H9 (cell line): ENCODE data around the gene IVL. TPM values are rescaled to one million over a fixed set of nuclear protein-coding genes. Genes with fewer than 3 reads are reported as not detected.

Source experiments
- DNase-seq: peaks from one replicate; pipeline ENCODE4 v3.0.0-alpha.2; 2017
- H2AFZ ChIP-seq: one replicate; pipeline ENCODE4 v1.6.1; 2013; ENCODE audit warnings: mild to moderate bottlenecking, low read length, control low read depth, moderate library complexity
- H2AK5ac ChIP-seq: 2 replicates; pipeline ENCODE4 v1.6.1; 2013; ENCODE audit warnings: low read length, control low read depth, mixed read lengths; ENCODE audit not compliant: insufficient read length
- H2BK120ac ChIP-seq: one replicate; pipeline ENCODE4 v1.6.1; 2013; ENCODE audit warnings: low read depth, mild to moderate bottlenecking, low read length, control low read depth, inconsistent platforms; ENCODE audit not compliant: poor library complexity, severe bottlenecking
- H2BK12ac ChIP-seq: 2 replicates; pipeline ENCODE4 v1.6.1; 2013; ENCODE audit warnings: low read length, control low read depth, mixed read lengths, low read depth; ENCODE audit not compliant: insufficient read length
- H2BK15ac ChIP-seq: 2 replicates; pipeline ENCODE4 v1.6.1; 2013; ENCODE audit warnings: low read depth, low read length, control low read depth
- H2BK20ac ChIP-seq: one replicate; pipeline ENCODE4 v1.6.1; 2013; ENCODE audit warnings: low read depth, mild to moderate bottlenecking, low read length, control low read depth, inconsistent platforms; ENCODE audit not compliant: poor library complexity, severe bottlenecking
- H2BK5ac ChIP-seq: 2 replicates; pipeline ENCODE4 v1.6.1; 2013; ENCODE audit warnings: low read length, control low read depth, mixed read lengths; ENCODE audit not compliant: insufficient read length
- H3K14ac ChIP-seq: 2 replicates; pipeline ENCODE4 v1.6.1; 2013; ENCODE audit warnings: low read length, control low read depth; ENCODE audit not compliant: insufficient read depth
- H3K18ac ChIP-seq: 2 replicates; pipeline ENCODE4 v1.6.1; 2013; ENCODE audit warnings: low read depth, mild to moderate bottlenecking, mixed read lengths, low read length, control low read depth; ENCODE audit not compliant: insufficient read length
- H3K23ac ChIP-seq: 2 replicates; pipeline ENCODE4 v1.6.1; 2013; ENCODE audit warnings: low read length, control low read depth, mixed read lengths, low read depth; ENCODE audit not compliant: insufficient read length
- H3K23me2 ChIP-seq: 2 replicates; pipeline ENCODE4 v1.6.1; 2013; ENCODE audit warnings: low read depth, mild to moderate bottlenecking, mixed read lengths, low read length, control low read depth; ENCODE audit not compliant: insufficient read length, poor library complexity, severe bottlenecking
- H3K27ac ChIP-seq: 2 replicates; pipeline ENCODE4 v1.5.1; 2013; ENCODE audit warnings: low read length, control low read depth, mixed read lengths, low read depth; ENCODE audit not compliant: insufficient read length
- H3K27me3 ChIP-seq: 2 replicates; pipeline ENCODE4 v1.6.1; 2013; ENCODE audit warnings: low read length, control low read depth, inconsistent platforms; ENCODE audit not compliant: insufficient read depth
- H3K4ac ChIP-seq: 2 replicates; pipeline ENCODE4 v1.6.1; 2013; ENCODE audit warnings: low read depth, mild to moderate bottlenecking, control low read depth, inconsistent platforms, low read length, moderate library complexity
- H3K4me1 ChIP-seq: 2 replicates; pipeline ENCODE4 v1.6.1; 2013; ENCODE audit warnings: low read length, control low read depth, inconsistent platforms; ENCODE audit not compliant: insufficient read depth
- H3K4me2 ChIP-seq: 2 replicates; pipeline ENCODE4 v1.6.1; 2013; ENCODE audit warnings: low read length, control low read depth, mixed read lengths; ENCODE audit not compliant: insufficient read length, insufficient read depth
- H3K56ac ChIP-seq: 2 replicates; pipeline ENCODE4 v1.6.1; 2013; ENCODE audit warnings: low read depth, mild to moderate bottlenecking, mixed read lengths, low read length, control low read depth; ENCODE audit not compliant: insufficient read length
- H3K79me1 ChIP-seq: 2 replicates; pipeline ENCODE4 v1.6.1; 2013; ENCODE audit warnings: low read depth, mild to moderate bottlenecking, moderate library complexity, low read length, control low read depth, inconsistent platforms; ENCODE audit not compliant: insufficient read depth, poor library complexity, severe bottlenecking
- H3K79me2 ChIP-seq: 2 replicates; pipeline ENCODE4 v1.6.1; 2013; ENCODE audit warnings: low read length, control low read depth, inconsistent platforms; ENCODE audit not compliant: insufficient read depth
- H3K9ac ChIP-seq: 2 replicates; pipeline ENCODE4 v1.6.1; 2013; ENCODE audit warnings: low read length, control low read depth, mixed read lengths; ENCODE audit not compliant: insufficient read length; ENCODE audit errors: extremely low read depth
- H3K9me3 ChIP-seq: one replicate; pipeline ENCODE4 v1.6.1; 2013; ENCODE audit warnings: low read depth, low read length, inconsistent platforms; ENCODE audit not compliant: control insufficient read depth
- H3T11ph ChIP-seq: one replicate; pipeline ENCODE4 v1.6.1; 2013; ENCODE audit warnings: mild to moderate bottlenecking, low read length, control low read depth, inconsistent platforms
- H4K20me1 ChIP-seq: one replicate; pipeline ENCODE4 v1.6.1; 2013; ENCODE audit not compliant: control insufficient read depth, insufficient read length, insufficient read depth
- H4K5ac ChIP-seq: 2 replicates; pipeline ENCODE4 v1.6.1; 2013; ENCODE audit warnings: low read depth, mild to moderate bottlenecking, mixed read lengths, low read length, control low read depth; ENCODE audit not compliant: insufficient read length
- H4K8ac ChIP-seq: replicated peaks from 2 replicates; pipeline ENCODE4 v1.6.1; 2013; ENCODE audit warnings: low read length, control low read depth, mixed read lengths, low read depth; ENCODE audit not compliant: insufficient read length
- H4K91ac ChIP-seq: 2 replicates; pipeline ENCODE4 v1.6.1; 2013; ENCODE audit warnings: low read depth, mild to moderate bottlenecking, moderate library complexity, mixed read lengths, low read length, control low read depth; ENCODE audit not compliant: insufficient read length
- H3K27ac Mint-ChIP-seq, 3 experiments: 2 replicates in 2 of 3; 3 replicates in 1 of 3; pipeline ENCODE4 v1.8.0; 2020 to 2021; ENCODE audit warnings: mixed read lengths in 3 of 3, mild to moderate bottlenecking in 1 of 3, moderate library complexity in 1 of 3
- H3K27me3 Mint-ChIP-seq: 2 replicates; pipeline ENCODE4 v1.8.0; 2021; ENCODE audit warnings: low read depth, mild to moderate bottlenecking, moderate library complexity, mixed read lengths
- H3K36me3 Mint-ChIP-seq, 3 experiments: 2 replicates in 2 of 3; 3 replicates in 1 of 3; pipeline ENCODE4 v1.8.0; 2020 to 2021; ENCODE audit warnings: low read depth in 3 of 3, mixed read lengths in 3 of 3; ENCODE audit not compliant: insufficient read depth in 1 of 3
- H3K4me1 Mint-ChIP-seq, 2 experiments: 2 replicates each; pipeline ENCODE4 v1.8.0; 2020; ENCODE audit warnings: mixed read lengths in 2 of 2
- H3K4me3 Mint-ChIP-seq, 2 experiments: 2 replicates in 1 of 2; 3 replicates in 1 of 2; pipeline ENCODE4 v1.8.0; 2020 to 2021; ENCODE audit warnings: mild to moderate bottlenecking in 2 of 2, mixed read lengths in 2 of 2, moderate library complexity in 1 of 2
- H3K9me3 Mint-ChIP-seq, 2 experiments: 2 replicates in 1 of 2; 3 replicates in 1 of 2; pipeline ENCODE4 v1.8.0; 2020; ENCODE audit warnings: mild to moderate bottlenecking in 2 of 2, mixed read lengths in 2 of 2, moderate library complexity in 1 of 2
- CTCF ChIP-seq: fragments of 200-600 bp; sonication (generic); conservative IDR thresholded peaks from 3 replicates; pipeline ENCODE4 v1.8.0; 2021; ENCODE audit warnings: antibody characterized with exemption, mild to moderate bottlenecking
- WGBS: extraction: QIAGEN DNeasy Blood & Tissue Kit; methylation state at CpG from one replicate; pipeline ENCODE4 v1.1.7; 2013; ENCODE audit warnings: missing lambda C conversion rate, low lambda C conversion rate, mixed read lengths; ENCODE audit not compliant: insufficient read length; ENCODE audit errors: extremely low coverage; 5-methylcytosine and 5-hydroxymethylcytosine counted together
- total RNA-seq: library from RNA; stranded (reverse); gene quantifications from 2 replicates; pipeline ENCODE4 v1.2.1, GENCODE V29; 2021

Gene IVL
- total RNA-seq, 1 experiment from 2014 or later: not detected

DNA sequence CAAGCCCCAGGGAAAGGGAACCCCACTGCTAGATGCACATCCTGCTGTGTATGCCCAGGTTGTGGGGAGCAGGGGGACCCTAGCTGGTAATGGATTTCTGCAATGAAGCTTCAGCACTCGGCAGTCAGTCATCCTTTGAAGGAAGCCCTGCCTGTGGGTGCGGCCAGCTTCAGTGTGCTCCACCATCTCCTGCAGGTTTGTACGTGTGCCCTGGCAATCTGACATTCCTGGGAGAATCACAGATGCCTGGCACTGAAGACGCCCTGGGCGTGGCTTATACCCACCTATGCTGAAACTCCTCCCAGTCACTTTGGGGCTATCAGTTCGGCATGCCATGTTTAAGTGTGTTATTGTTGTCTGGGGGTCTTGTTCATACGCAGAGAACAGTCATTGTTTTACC is 45.4 kb downstream of the IVL start:
- no peak for TF ChIP-seq CTCF
- no peak overlapping the region for H2BK20ac ChIP-seq
- no peak overlapping the region for H3K18ac ChIP-seq
- H3K9me3 ChIP-seq: no peaks in the 10 kb centered on the region
- H4K20me1 ChIP-seq: no peaks in the 10 kb centered on the region
- H3K56ac ChIP-seq: no peak overlapping the region
- H2AK5ac ChIP-seq: no peak overlapping the region
- H3T11ph ChIP-seq: no peak overlapping the region
- H3K14ac ChIP-seq: no peak overlapping the region
- no peak overlapping the region for H2BK120ac ChIP-seq
- H2BK15ac ChIP-seq: no peak overlapping the region
- H3K9ac ChIP-seq: no peak overlapping the region
- Mint-ChIP-seq H3K4me3 (no peak overlapping the region), H3K9me3 (peaks cover 25 to 59% of the 10 kb centered on the region in 2 experiments), H3K36me3 (no peaks in the 10 kb centered on the region), H3K4me1 (no peaks in the 10 kb centered on the region), H3K27me3 (peaks cover 5% of the 10 kb centered on the region), H3K27ac (no peak overlapping the region)
- H4K8ac ChIP-seq: no peak overlapping the region
- H3K4ac ChIP-seq: no peak overlapping the region
- no CpG with 5 or more reads among the region's 7 CpGs for WGBS
- H3K4me1 ChIP-seq: no peaks in the 10 kb centered on the region
- no peaks in the 10 kb centered on the region for H3K79me1 ChIP-seq
- no peak overlapping the region for H3K4me2 ChIP-seq
- H3K27me3 ChIP-seq: no peaks in the 10 kb centered on the region
- no peaks in the 10 kb centered on the region for H3K23me2 ChIP-seq
- no peak for DNase-seq
- H4K5ac ChIP-seq: no peak overlapping the region
- no peak overlapping the region for H2BK5ac ChIP-seq
- no peaks in the 10 kb centered on the region for H3K79me2 ChIP-seq
- no peak overlapping the region for H3K23ac ChIP-seq
- no peak overlapping the region for H2BK12ac ChIP-seq
- no peak overlapping the region for H4K91ac ChIP-seq
- H2AFZ ChIP-seq: no peak overlapping the region
- H3K27ac ChIP-seq: no peak overlapping the region
